ENCODE results near the gene TBC1D4. TPM values are rescaled to one million over a fixed set of nuclear protein-coding genes. Genes with fewer than 3 reads are reported as not detected.
"Not testable (repeated sequence)": the region's sequence is repeated elsewhere in the genome, so short reads cannot be mapped to it uniquely, and the experiment has no call there.

TBC1D4 gene
- total RNA-seq, 1 experiment from 2014 or later, result 15.1 TPM

DNA sequence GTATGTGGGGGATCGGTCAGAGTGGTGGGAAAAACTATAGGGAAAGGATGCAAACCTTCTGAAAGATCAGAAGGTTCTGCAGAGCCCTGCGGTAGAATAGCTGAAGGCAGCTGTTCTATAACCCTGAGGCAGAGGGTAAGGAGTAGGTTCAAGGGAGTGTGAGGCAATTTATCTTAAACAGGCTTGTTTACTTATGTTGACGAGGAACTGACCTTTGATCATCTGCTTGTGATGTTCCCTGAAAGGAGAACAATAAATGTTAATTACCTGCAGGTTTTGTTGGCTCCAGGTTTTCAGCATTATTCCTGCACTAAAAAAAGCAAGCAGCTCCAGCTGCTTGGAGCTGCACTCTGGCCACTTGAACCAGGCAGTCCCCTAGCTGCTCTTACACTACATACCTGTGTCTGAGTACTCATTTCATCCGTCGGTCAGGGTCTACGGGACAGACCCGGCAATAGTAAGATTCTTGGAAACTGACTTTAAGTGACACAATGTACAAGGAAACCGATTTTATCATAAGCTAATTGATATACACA lies 202.1 kb downstream of the TBC1D4 start:
- BruUV-seq (replicated peaks), result no TSS peak
- H3K36me3 ChIP-seq (ENCODE audit: low read depth, low read length), result 0 out of 2 replicates have a peak, but pooled peaks cover 2% of the 10 kb centered on the region
- H3K4me2 ChIP-seq (ENCODE audit: low read length), result no peak overlapping the region
- H3F3A ChIP-seq (ENCODE audit: low read length, unreplicated experiment), result no peaks in the 10 kb centered on the region
- intact Hi-C loops (cut with micrococcal nuclease), result no loop called here
- H2AFZ ChIP-seq (ENCODE audit: low read length), result no peak overlapping the region
- CTCF ChIA-PET, result interaction anchor here (0.6 kb wide), 1 partner anchor 1239 kb away, joined by 4 read pairs; no protein-coding TSS in a partner anchor
- ATAC-seq (no peak), DNase-seq (no peak)
- H4K20me1 ChIP-seq (ENCODE audit: low read length), result no peaks in the 10 kb centered on the region
- H3K9me3 ChIP-seq (ENCODE audit: low read length), result no peaks in the 10 kb centered on the region
- no peak overlapping the region for H3K27ac ChIP-seq (ENCODE audit: low read length)
- H3K27me3 ChIP-seq (ENCODE audit: low read length), result no peaks in the 10 kb centered on the region
- no peaks in the 10 kb centered on the region for H3K9me2 ChIP-seq (replicated peaks; ENCODE audit: low read length)
- no peak overlapping the region for H3K4me3 ChIP-seq (ENCODE audit: low read length)
- TF ChIP-seq CTCF (conservative IDR thresholded peaks at IDR 0.05; ENCODE audit: low read depth, low read length) (no peak), EZH2phosphoT487 (IDR thresholded peaks at IDR 0.05; ENCODE audit: borderline replicate concordance, low read length) (no peak), EZH2 (IDR thresholded peaks at IDR 0.05; ENCODE audit: low read length, unreplicated experiment) (no peak)
- POLR2A ChIA-PET (ENCODE audit: unreplicated experiment), result no interaction called here
- H3K9ac ChIP-seq (ENCODE audit: low read length), result no peak overlapping the region
- no peaks in the 10 kb centered on the region for H3K79me2 ChIP-seq (ENCODE audit: low read length)
- H3K4me1 ChIP-seq (ENCODE audit: insufficient read depth, low read length), result no peaks in the 10 kb centered on the region

- H3K4me1 ChIP-seq (ENCODE audit: insufficient read depth, low read length); H3K9me3 ChIP-seq (ENCODE audit: low read length); H2AFZ ChIP-seq (ENCODE audit: low read length); CTCF ChIA-PET; H3K4me3 ChIP-seq (ENCODE audit: low read length); ATAC-seq; H3K36me3 ChIP-seq (ENCODE audit: low read depth, low read length); H3K79me2 ChIP-seq (ENCODE audit: low read length); H3K4me2 ChIP-seq (ENCODE audit: low read length); H3F3A ChIP-seq (ENCODE audit: low read length, unreplicated experiment); H3K27ac ChIP-seq (ENCODE audit: low read length); DNase-seq; POLR2A ChIA-PET (ENCODE audit: unreplicated experiment); H3K9ac ChIP-seq (ENCODE audit: low read length); H4K20me1 ChIP-seq (ENCODE audit: low read length); BruUV-seq (replicated peaks); intact Hi-C loops (cut with micrococcal nuclease); H3K9me2 ChIP-seq (replicated peaks; ENCODE audit: low read length); H3K27me3 ChIP-seq (ENCODE audit: low read length): not testable (repeated sequence)
Observed at GRCh38 chr13:75273695-75274094, 208.3 kb downstream of the TBC1D4 start.

DNA sequence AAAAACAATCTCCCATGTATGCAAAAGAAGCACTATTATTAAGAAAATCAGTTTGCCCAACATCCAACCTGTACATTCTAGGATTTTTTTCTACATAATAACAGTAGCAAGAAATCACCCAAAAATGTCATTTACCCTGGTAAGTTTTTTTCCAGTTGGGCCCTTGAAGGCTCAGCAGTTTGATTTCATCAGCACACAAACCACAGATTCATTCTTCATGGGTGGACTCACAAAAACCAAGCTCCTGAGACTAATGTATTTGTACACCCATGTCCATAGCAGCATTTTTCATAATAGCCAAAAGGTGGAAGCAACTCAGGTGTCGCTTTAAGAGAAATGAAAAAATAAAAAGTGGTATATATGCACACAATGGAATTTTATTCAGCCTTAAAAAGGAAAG lies 210.1 kb downstream of the TBC1D4 start:
- no peak overlapping the region for H3K4me3 ChIP-seq (ENCODE audit: low read length)
- TF ChIP-seq EZH2phosphoT487 (IDR thresholded peaks at IDR 0.05; ENCODE audit: borderline replicate concordance, low read length), result no peak
- TF ChIP-seq CTCF (conservative IDR thresholded peaks at IDR 0.05; ENCODE audit: low read depth, low read length), result no peak
- TF ChIP-seq EZH2 (IDR thresholded peaks at IDR 0.05; ENCODE audit: low read length, unreplicated experiment), result no peak
- ChIA-PET POLR2A (ENCODE audit: unreplicated experiment) (no interaction called here), CTCF (interaction anchor here (0.5 kb wide), 1 partner anchor 1836 kb away, joined by 3 read pairs; no protein-coding TSS in a partner anchor)
- H3K4me2 ChIP-seq (ENCODE audit: low read length), result no peak overlapping the region
- no TSS peak for BruUV-seq (replicated peaks)
- no peaks in the 10 kb centered on the region for H3K4me1 ChIP-seq (ENCODE audit: insufficient read depth, low read length)
- H3K79me2 ChIP-seq (ENCODE audit: low read length), result no peaks in the 10 kb centered on the region
- no peak for ATAC-seq
- DNase-seq, result no peak
- H3K9me3 ChIP-seq (ENCODE audit: low read length), result no peaks in the 10 kb centered on the region
- no peak overlapping the region for H3K27ac ChIP-seq (ENCODE audit: low read length)
- H4K20me1 ChIP-seq (ENCODE audit: low read length), result no peaks in the 10 kb centered on the region
- no peak overlapping the region for H2AFZ ChIP-seq (ENCODE audit: low read length)
- no peaks in the 10 kb centered on the region for H3K27me3 ChIP-seq (ENCODE audit: low read length)
- intact Hi-C loops (cut with micrococcal nuclease), result no loop called here
- no peaks in the 10 kb centered on the region for H3K9me2 ChIP-seq (replicated peaks; ENCODE audit: low read length)
- H3K36me3 ChIP-seq (ENCODE audit: low read depth, low read length), result no peaks in the 10 kb centered on the region
- H3K9ac ChIP-seq (ENCODE audit: low read length), result no peak overlapping the region
- H3F3A ChIP-seq (ENCODE audit: low read length, unreplicated experiment), result no peaks in the 10 kb centered on the region

GRCh38 chr13:75268481-75268880 lies 213.5 kb downstream of the TBC1D4 start:
- H3K27me3 ChIP-seq (ENCODE audit: low read length); H3F3A ChIP-seq (ENCODE audit: low read length, unreplicated experiment); CTCF ChIA-PET; H3K36me3 ChIP-seq (ENCODE audit: low read depth, low read length); H3K79me2 ChIP-seq (ENCODE audit: low read length); H3K4me3 ChIP-seq (ENCODE audit: low read length); POLR2A ChIA-PET (ENCODE audit: unreplicated experiment); H2AFZ ChIP-seq (ENCODE audit: low read length); H3K9ac ChIP-seq (ENCODE audit: low read length); ATAC-seq; H3K4me1 ChIP-seq (ENCODE audit: insufficient read depth, low read length); BruUV-seq (replicated peaks); H3K27ac ChIP-seq (ENCODE audit: low read length); H4K20me1 ChIP-seq (ENCODE audit: low read length); DNase-seq; H3K4me2 ChIP-seq (ENCODE audit: low read length); H3K9me3 ChIP-seq (ENCODE audit: low read length); H3K9me2 ChIP-seq (replicated peaks; ENCODE audit: low read length); intact Hi-C loops (cut with micrococcal nuclease): not testable (repeated sequence)
